ENCODE results near the gene ATAT1. TPM values are rescaled to one million over a fixed set of nuclear protein-coding genes. Genes with fewer than 3 reads are reported as not detected.
"Not testable (repeated sequence)": the region's sequence is repeated elsewhere in the genome, so short reads cannot be mapped to it uniquely, and the experiment has no call there.

ATAT1 gene
- total and polyA plus RNA-seq, 9 of the 15 experiments (the other 6 are each of a cell fraction or from before 2014, with no cell fraction given), result 0.65 to 5.8 (median 1.6) TPM

DNA sequence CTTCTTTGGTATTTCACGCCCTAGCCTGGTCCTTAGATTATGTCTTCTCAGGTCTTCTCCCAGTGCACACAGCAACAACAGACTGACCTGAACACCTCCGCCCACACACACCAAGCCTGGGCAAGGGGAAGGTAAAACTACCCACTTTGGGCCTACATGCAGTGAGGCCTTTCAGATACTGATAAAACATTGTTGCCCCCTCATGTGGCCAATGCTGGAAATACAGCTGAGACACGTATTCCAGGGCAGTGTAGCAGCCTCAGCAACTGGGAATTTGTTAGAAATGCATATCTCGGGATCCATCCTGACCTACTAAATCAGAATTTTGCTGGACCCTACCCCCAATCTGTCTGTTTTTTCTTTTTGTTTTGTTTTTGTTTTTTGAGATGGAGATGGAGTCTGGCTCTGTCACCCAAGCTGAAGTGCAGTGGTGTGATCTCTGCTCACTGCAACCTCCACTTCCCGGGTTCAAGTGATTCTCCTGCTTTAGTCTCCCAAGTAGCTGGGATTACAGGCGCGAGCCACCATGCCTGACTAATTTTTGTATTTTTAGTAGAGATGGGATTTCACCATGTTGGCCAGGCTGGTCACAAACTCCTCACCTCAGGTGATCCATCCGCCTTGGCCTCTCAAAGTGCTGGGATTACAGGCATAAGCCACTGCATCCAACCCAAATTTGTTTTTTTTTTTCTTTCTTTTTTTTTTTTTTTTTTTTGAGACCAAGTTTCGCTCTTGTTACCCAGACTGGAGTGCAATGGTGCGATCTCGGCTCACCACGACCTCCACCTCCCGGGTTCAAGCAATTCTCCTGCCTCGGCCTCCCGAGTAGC, 29.1 kb upstream of the ATAT1 start (continued):
- TF ChIP-seq, protein P1, sequence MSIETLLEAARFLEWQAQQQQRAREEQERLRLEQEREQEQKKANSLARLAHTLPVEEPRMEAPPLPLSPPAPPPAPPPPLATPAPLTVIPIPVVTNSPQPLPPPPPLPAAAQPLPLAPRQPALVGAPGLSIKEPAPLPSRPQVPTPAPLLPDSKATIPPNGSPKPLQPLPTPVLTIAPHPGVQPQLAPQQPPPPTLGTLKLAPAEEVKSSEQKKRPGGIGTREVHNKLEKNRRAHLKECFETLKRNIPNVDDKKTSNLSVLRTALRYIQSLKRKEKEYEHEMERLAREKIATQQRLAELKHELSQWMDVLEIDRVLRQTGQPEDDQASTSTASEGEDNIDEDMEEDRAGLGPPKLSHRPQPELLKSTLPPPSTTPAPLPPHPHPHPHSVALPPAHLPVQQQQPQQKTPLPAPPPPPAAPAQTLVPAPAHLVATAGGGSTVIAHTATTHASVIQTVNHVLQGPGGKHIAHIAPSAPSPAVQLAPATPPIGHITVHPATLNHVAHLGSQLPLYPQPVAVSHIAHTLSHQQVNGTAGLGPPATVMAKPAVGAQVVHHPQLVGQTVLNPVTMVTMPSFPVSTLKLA (conservative IDR thresholded peaks at IDR 0.05), result peak in 1 of 2 experiments; percentile 30; a peak in 1 of 4 replicates
- TF ChIP-seq, protein P2, sequence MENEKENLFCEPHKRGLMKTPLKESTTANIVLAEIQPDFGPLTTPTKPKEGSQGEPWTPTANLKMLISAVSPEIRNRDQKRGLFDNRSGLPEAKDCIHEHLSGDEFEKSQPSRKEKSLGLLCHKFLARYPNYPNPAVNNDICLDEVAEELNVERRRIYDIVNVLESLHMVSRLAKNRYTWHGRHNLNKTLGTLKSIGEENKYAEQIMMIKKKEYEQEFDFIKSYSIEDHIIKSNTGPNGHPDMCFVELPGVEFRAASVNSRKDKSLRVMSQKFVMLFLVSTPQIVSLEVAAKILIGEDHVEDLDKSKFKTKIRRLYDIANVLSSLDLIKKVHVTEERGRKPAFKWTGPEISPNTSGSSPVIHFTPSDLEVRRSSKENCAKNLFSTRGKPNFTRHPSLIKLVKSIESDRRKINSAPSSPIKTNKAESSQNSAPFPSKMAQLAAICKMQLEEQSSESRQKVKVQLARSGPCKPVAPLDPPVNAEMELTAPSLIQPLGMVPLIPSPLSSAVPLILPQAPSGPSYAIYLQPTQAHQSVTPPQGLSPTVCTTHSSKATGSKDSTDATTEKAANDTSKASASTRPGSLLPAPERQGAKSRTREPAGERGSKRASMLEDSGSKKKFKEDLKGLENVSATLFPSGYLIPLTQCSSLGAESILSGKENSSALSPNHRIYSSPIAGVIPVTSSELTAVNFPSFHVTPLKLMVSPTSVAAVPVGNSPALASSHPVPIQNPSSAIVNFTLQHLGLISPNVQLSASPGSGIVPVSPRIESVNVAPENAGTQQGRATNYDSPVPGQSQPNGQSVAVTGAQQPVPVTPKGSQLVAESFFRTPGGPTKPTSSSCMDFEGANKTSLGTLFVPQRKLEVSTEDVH (IDR thresholded peaks at IDR 0.05; ENCODE audit: low read depth, partially characterized antibody), result peak; percentile 71
- TF ChIP-seq SUPT5H (IDR thresholded peaks at IDR 0.05) (peak; percentile 35; the same call in 1 of the 2 replicates), JUND (IDR thresholded peaks at IDR 0.05; ENCODE audit: borderline replicate concordance, low read depth, low read length) (0 out of 2 replicates have a peak, but pooled peaks have one; percentile 10), NRF1 (conservative IDR thresholded peaks at IDR 0.05 in 1 of 2, IDR thresholded peaks at IDR 0.05 in 1 of 2) (0 out of 4 replicates have a peak, but pooled peaks of 1 of the 2 experiments have one; percentile 15), TEAD4 (IDR thresholded peaks at IDR 0.05; ENCODE audit: low read length) (peak; percentile 25; the same call in 1 of the 2 replicates), DPF2 (IDR thresholded peaks at IDR 0.05) (peak; percentile 55), ATF1 (tag; IDR thresholded peaks at IDR 0.05) (peak; percentile 25; the same call in 1 of the 2 replicates), LEF1 (IDR thresholded peaks at IDR 0.05) (peak; percentile 29; the same call in 1 of the 2 replicates), TCF7 (IDR thresholded peaks at IDR 0.05; ENCODE audit: borderline replicate concordance) (0 out of 2 replicates have a peak, but pooled peaks have one; percentile 16), ZKSCAN1 (IDR thresholded peaks at IDR 0.05; ENCODE audit: low read depth, low read length) (peak; percentile 42; the same call in 1 of the 2 replicates), MYNN (IDR thresholded peaks at IDR 0.05) (peak; percentile 61), CTBP1 (IDR thresholded peaks at IDR 0.05; ENCODE audit: borderline replicate concordance) (0 out of 2 replicates have a peak, but pooled peaks have one; percentile 21), MTA3 (IDR thresholded peaks at IDR 0.05; ENCODE audit: borderline replicate concordance) (peak; percentile 59; the same call in 1 of the 2 replicates), ZZZ3 (IDR thresholded peaks at IDR 0.05) (0 out of 2 replicates have a peak, but pooled peaks have one; percentile 53), HLTF (IDR thresholded peaks at IDR 0.05) (peak; percentile 15; the same call in 1 of the 2 replicates), SMARCE1 (IDR thresholded peaks at IDR 0.05) (0 out of 2 replicates have a peak, but pooled peaks have one; percentile 17), POLR2A (conservative IDR thresholded peaks at IDR 0.05) (peak; percentile 40; the same call in 1 of the 2 replicates), ZFX (CRISPR knock-in tag; IDR thresholded peaks at IDR 0.05) (peak; percentile 84), ESRRA (IDR thresholded peaks at IDR 0.05; ENCODE audit: borderline replicate concordance, low read depth) (peak; percentile 8; the same call in 1 of the 2 replicates)
- not testable (repeated sequence) for TF ChIP-seq JUND (tag; IDR thresholded peaks at IDR 0.05; ENCODE audit: borderline replicate concordance, low read depth, low read length); TEAD4 (CRISPR knock-in tag; IDR thresholded peaks at IDR 0.05; ENCODE audit: borderline replicate concordance); ATF1 (CRISPR knock-in tag; IDR thresholded peaks at IDR 0.05); MYNN (CRISPR knock-in tag; IDR thresholded peaks at IDR 0.05)

Data from K562 (cell line).